Stimulated activated CD8-positive, alpha-beta memory T cell treated with anti-CD3 and anti-CD28 coated beads, Interleukin-4, amount 100 ng/mL, for 24 hours (primary cell): ENCODE data around the gene PRELP.
"Not testable (repeated sequence)": the region's sequence is repeated elsewhere in the genome, so short reads cannot be mapped to it uniquely, and the experiment has no call there.

Experiments
- DNase-seq: peaks from one replicate; pipeline ENCODE4 v3.0.0-alpha.2; 2020; ENCODE audit warnings: low read depth

PRELP gene

DNA sequence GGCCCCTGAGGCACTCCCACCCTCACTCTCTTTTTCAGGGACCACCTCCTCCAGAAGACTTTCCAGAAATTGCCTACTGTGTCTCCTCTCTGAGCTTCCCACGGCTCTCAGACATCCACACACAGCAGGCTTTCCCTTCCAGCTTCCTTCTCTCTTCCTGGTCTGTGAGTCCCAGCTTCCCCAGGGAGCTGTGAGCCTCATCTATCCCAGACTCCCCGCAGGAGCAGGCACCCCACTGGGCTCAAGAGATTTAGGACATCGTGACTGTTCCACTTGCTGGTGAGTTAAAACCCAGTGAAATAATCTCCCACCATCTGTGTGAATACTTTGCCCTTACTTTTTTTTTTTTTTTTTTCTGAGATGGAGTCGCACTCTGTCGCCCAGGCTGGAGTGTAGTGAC, 22.0 kb upstream of the PRELP start:
- no peak for DNase-seq

DNA sequence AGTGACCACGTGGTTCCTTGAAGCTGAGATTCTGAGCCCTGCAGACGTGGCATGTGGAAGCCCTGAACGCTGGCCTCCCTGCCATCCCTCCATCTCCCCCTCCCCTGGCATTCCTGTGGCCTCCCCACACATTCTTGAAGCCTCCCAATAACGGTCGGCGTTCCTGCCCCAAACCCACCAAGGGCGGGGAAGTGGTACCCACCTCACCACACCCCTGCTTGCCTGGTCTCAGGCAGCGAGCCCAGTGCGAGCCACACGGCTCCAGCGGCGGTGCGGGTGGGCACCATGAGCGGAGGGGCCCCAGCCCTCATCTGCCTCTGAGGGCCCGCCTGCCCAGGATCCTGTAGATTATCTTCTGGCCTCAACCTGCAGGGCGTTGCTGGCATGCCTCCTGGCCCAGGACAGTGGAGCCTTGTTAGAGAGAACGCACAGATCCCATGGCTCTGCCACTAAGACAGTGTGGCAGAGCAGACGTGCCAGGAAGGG, 20.6 kb upstream of the PRELP start:
- no peak for DNase-seq

DNA sequence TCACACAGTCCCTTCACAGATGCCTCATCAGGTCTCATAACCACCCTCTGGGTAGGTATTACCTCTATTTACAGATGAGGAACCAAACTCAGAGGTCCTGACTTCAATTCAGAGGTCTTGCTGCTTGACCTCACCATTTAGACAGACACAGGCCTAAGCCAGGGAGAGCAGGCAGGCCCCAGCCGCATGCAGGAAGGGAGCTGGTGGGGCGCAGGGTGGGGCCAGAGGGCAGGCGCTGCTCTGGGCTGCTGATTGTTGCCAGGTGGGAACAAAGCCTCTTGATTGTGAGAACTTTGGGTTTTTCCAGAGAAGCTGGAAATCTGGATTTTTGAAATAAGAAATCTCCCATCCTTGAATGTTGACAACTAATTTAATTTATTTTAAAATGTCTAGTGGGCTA, 19.9 kb upstream of the PRELP start:
- DNase-seq = no peak

DNA sequence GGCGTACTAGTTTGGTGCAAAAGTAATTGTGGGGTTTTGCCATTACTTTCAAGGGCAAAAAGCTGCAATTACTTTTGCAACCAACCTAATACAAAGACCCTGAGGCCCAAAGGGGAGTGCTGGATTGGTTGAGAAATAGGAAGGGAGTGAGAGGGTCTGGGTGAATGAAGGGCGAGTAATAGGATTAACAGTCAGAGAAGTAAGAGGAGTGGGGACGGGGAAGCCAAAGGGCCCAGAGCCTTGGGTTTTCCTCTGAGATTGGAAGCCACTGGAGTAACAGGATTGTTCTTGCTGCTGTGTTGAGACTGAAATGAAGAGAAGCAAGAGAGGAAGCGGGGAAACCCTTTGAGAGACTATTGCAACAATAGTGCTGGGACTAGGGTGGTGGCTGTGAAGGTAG, 19.0 kb upstream of the PRELP start:
- no peak for DNase-seq

DNA sequence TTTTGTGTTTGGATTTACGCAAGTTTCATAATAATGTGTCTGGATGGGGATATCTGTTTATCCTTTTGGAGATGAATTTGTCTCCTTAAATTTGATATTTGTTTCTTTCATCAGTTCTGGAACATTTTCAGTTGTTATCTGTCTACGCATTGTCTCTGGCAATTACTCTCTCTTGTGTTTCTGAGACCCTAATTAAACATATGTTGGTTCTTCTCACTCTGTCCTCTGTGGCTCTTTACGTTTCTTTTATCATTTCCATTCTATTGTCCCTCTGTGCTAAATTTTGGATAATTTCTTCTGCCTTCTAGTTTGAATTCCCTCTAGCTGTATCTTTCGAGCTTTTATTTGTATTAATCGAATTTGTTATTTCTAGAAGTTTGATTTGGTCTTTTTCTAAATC, 17.5 kb upstream of the PRELP start:
- no peak for DNase-seq

DNA sequence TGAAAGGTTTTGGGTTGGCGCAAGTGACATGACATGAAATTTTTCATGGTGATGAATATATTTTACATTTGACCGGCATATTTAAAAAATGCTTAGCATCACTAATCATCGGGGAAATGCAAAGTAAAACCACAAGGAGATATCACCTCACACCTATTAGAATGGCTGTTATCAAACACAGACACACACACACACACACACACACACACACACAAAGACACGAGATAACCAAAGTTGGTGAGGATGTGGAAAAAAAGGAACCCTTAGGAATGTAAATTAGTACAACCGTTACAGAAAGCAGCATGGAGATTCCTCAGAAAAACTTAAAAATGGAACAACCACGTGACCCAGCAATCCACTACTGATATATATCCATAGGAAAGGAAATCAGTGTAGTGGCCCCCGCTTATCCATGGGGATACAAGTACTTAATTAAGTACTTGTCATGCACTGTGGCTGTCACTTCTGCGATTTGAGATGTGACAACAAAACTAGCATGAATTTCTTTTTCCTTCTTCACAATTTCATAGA, 15.9 kb upstream of the PRELP start:
- DNase-seq = no peak

DNA sequence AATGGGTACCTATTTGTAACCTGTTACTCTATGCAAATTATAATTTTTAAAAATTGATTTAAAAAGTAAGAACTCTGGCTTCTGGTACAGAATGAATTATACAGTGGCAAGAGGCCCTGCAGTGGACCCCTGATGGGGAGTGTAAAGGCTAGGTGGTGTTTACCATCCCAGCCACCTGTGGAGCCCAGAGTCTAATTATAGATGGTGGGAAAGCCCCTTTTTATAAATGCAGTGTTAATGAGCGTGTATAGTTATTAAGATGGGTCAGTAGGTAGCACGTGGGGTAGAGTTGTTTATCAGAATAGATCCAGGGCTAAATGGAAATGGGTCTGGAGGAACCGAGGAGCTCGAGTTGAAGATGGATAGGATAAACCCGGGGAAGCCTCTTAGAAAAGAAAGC, 13.9 kb upstream of the PRELP start:
- DNase-seq = no peak

DNA sequence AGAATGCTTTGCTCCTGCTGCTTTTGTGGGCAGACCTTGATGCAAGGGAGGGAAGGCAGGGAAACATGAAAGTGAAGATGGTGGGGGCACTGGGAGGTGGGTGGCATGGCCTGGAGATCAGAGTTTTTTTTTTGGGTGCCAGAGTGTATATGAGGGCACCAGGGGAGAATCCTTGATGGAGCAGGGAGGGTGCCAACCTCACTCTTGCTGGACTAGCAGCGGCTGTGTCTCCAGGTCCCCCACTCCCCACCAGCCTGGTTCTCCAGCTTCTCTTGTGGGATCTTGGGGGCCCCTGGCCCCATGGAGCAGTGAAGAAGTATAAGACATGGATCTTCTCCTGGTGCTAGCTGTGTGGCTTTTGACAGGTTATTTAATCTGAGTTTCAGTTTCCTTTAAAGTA, 13.5 kb upstream of the PRELP start:
- DNase-seq = no peak

DNA sequence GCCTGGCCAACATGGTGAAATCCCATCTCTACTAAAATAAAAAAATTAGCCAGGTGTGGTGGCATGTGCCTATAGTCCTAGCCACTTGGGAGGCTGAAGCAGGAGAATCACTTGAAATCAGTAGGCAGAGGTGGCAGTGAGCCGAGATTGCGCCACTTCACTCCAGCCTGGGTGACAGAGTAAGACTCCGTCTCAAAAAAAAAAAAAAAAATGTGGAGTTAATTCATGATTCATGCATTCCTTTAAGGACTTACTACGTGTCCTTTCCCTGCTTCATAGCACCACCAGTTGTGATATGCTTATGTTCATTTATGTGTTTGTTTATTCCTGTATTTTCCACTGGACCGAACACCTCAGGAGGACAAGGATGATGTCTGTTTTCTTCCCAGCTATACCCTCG, 12.7 kb upstream of the PRELP start:
- DNase-seq = no peak

DNA sequence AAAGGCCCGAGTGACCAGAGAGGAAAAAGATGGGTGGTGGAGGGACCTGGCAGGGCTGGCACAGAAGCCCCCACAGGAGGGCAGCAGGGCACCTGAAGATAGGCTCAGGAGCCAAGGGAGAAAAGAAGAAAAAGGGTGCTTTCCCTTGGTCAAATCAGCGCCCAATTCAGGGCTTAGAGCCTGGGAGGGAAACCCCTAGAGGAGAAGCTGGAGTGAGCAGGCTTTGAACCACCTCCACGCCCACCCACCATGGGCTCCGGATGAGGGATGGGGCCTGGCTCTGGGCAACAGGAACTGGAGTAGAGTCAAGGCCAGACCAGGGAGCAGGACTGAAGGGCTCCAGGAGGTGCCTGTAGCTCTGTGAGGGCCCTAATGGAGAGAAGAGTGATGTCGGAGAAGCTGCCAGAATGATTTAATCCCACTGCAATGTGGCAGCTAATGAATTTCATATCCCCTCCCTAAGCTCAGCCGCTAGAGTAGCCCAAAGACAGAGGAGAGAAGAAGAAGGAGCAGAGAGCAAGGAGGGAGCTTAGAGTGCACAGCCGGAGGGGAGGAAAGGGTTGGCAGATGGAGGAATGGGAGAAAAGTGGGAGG, 12.0 kb upstream of the PRELP start:
- no peak for DNase-seq

DNA sequence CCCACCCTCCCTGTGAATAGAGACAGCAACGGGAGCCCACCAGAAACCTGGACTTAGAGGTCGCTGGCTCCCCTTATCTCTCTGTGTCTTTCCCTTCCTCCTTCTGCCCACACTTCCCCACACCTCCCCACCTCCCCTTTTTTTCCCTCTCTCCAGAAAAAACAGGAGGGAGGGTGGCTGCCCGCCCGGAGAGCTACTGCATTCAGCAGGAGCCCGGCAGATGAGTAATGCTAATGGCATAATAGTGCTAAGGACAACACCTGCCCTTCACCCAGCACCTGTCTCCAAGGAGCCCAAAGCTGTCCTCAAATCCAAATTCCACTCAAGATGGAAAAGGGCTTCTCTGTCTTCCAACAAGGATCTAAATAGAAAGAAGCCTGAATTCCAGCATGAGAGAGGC, 11.4 kb upstream of the PRELP start:
- DNase-seq = no peak

DNA sequence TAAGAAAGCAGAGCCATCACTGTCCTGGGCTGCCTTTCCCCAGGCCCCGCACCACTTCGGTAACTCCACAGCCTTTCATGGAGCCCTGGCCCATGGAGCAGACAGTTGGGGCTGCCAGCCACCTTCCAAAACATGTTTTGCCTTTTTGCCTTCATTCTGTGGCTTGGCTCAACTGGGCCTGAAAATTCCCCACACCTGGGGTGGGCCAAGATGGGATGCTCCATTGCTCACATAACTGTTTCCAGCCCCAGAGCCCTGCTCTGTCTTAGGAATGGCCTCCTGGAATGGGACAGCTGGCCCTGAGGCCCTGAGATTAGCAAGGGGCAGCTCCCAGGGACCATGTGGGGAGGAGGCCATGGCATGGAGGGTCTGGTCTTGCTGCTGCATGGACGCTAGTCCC, 10.9 kb upstream of the PRELP start:
- DNase-seq = no peak

DNA sequence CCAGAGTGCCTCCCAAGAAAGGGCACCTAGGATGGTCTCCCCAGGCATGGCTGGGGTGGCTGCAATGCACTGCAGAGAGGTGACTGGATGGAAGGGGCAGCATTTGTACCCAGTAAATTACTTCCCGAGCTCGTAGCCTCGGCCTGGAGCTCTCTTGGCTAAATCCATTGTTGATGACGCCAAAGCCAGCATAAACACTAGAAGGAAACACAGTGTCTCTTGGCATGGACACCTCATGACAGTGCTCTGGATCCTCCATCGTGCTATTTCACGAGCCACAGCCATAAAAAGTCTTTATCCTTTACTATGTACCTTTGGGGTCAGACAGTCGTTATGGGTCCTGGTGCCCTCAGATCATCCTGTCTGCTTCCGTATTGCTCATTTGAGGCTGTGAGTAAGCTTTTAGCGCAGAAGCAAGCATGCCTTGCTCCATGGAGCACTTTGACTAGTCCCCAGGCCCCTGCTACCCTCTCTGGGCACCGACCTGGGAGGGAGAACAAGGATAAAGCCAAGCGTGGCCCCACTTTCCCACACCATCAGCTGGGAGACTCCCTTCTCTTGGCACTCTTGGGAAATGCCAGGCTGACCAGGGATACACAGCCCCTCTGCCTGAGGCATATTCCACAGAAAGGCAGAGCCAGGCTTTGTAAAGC, 10.3 kb upstream of the PRELP start:
- no peak for DNase-seq

DNA sequence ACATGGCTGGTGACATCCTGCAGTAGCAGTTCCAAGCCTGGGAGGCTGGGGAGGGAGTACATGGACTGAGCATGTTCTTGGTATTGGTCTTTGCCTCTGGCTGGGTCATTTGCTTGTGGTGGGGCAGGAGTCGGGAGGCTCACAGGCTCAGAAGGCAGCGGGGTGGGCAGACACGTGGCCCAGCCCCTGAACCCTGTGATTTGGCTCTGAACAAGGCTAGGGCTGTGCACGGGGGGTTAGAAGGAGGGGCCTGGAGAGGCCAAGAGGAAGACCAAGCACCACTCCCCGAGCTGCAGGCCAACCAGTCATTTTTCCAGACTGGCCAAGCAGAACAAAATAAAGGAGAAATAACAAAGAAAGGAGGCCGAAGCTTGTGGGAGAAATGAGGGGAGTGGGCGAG, 9.7 kb upstream of the PRELP start:
- no peak for DNase-seq

DNA sequence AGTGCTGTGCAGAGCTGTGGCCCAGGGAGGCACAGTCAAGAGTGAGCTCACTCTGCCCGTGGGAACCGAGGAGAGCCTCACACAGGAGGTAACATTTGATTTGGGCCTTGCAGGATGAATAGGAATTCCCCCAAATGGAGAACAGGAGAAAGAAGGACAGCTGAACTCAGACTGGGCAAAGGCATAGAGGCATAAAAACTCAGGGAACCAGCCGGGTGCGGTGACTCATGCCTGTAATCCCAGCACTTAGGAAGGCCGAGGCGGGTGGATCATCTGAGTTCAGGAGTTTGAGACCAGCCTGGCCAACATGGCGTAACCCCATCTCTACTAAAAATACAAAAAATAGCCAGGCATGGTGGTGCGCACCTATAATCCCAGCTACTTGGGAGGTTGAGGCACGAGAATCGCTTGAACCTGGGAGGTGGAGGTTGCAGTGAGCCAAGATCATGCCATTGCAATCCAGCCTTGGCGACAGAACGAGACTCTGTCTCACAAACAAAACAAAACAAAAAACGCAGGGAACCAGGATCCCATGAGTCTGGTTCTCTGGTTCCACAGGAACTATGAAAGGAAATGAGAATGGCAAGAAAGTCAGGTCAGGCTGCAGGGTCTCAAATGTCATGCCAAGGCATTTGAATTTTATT, 8.6 kb upstream of the PRELP start:
- not testable (repeated sequence) for DNase-seq

DNA sequence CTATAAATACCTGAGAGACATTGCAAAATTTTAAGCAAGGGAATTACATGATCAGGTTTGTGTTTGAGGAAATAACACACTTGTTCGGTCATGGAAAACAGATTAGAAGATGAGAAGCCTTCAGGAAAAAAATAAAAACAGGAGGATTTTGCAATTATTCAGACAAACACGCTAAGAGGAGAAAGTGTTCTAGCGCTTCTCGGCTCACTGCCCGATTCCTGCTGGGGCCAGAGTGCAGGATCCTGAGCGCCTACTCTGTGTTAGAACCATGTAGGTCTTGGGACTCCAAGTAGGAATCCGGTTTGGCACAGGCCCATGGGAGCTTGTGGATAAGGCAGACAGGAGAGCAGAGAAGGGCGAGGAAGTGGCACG, 8.1 kb upstream of the PRELP start:
- no peak for DNase-seq

DNA sequence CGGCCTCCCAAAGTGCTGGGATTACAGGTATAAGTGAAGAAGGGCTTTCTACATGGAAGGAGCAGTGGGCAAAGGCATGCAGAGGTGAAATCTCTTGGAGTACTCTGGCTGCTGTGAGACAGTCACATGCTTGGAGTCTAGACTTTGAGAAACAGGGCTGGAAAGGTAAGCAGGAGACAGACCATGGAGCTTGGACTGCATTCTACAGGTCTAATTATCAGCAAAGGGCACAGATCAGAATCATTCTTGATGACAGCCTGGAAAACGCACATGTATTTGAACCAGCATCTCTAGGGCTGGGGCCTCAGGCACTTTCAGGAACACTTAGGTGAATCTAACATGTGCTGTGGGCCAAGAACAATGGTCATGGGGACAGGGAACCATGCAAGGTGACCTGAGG, 7.3 kb upstream of the PRELP start:
- no peak for DNase-seq

DNA sequence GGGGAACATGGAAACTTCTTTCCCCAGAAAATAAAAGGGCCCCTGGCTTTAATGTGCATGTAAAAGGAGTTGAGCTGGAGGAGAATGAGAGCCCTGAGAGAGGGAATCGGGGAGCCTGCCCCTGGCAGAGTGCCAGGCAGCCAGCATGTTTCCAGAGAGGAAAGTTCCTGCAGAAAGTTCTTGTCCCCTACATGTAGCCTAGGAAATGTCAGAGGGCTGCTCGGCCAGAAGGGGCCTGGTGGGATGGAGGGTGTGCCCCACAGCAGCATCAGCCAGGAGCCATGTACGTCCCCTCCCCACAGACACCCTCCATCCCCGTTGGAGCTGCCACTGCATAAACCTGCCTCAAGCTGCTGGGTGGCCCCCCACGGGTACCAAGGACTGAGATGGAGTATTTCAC, 5.4 kb upstream of the PRELP start:
- no peak for DNase-seq

DNA sequence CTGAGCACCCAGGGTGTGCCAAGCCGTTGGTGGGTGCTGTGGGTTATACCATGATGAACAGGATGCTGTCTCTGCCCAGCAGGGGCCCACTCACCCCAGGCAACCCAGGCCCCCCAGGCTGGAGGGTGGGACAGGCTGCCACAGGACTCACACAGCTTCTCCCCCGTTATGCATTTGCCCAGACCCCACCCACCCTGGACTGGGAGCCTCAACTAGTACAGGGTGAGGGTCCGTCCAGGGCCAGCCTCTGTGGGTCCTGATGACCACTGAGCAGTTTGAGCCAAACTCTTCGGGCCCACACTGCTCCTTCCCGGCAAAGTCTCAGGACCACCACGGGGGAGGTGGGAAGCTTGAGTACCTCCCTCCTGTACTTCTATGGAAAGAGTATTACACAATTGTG, 3.8 kb upstream of the PRELP start:
- no peak for DNase-seq

DNA sequence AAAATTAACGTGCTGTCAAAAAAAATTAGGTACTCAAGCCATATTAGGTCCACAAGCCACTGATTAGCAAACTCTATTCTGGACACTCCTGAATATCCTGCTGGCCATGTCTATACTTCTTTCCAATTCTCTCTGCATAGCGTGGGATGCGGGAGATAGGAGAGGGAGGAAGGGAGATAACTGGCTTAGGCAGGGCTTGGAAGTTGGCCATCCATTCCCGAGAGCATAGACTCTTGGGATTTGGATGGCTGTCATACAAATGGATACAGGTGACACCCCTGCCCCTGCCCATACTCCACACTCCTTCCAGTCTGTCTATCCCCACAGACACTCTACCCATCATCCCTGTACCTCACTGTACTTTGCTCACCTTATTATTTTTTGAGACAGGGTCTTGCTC, 2.3 kb upstream of the PRELP start:
- no peak for DNase-seq

DNA sequence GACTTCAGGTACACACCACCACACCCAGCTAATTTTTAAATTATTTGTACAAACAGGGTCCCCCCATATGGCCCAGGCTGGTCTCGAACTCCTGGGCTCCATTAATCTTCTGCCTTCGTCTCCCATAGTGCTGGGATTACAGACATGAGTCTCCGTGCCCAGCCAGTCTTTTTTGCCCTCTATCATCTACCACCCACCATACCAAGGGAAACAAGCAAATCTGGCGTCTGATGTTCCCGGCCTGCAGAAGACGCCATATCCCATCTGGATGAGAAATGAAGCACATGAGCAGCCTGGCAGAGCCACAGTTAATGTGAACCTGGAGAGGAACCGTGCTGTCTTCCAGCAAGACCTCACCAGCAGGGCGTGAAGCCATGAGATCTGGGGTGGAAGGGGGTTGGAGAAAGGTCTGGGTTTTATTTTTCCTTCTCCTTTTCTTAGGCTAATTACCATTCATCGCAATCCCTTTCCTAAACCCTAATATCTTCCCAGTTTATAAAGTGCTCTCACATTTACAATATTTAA, 1.8 kb upstream of the PRELP start:
- no peak for DNase-seq

DNA sequence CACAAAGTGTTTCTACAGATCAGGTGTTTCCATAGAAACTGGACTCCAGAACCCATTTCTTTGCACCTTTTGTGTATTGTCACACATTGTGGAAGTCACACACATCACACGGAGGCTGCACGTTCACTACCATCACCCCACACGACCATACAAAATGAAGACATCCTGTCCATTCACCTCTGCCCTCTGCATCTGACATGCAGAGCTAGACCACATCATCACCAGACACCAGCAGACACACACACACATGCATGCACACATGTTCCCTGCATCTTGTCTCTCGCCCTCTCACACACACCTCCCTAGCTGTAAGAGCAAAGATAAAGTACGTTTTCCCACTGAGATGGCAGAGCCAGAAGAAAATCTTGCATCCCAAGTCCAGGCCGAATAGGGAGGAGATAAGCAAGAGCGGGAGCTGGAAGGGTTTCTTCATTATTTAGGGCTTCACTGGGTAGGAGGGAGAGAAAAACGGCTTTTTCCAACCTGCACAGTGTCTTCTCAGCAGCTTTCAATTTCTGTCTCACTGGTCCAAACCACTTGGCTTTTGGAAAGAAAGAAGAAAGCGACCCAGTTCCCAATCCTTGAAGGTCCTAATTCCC, 709 bp downstream of the PRELP start:
- no peak for DNase-seq

DNA sequence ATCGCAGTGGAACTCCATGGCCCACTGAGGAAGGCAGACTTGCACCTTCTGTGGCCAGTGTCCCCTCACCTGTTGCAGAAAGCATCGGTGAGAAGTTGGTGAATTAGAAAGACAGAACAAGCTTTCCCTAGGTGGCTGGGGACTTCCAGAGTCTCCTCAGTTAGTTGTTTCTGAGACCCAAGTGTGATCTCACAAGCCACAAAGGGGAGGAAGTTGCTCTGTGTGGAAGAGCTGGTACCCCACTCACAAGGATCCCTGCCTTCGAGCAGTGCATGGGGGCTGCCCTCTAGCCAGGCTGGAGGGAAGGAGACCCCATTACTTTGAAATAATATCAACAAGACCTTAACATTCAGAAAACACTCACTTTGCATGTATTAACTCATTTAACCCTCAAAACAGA, 2.1 kb downstream of the PRELP start:
- DNase-seq = no peak
